Cardiac septum (tissue), 1 donor: ENCODE data around the gene ADGRE3. TPM values are rescaled to one million over a fixed set of nuclear protein-coding genes. Genes with fewer than 3 reads are reported as not detected.

ENCODE experiments used
- total RNA-seq: library from RNA; stranded (reverse); fragmentation: NEBNext Ultra II Directional; extraction: Animal tissue kit (Norgen Biotek cat#: 25700); gene quantifications from one replicate; pipeline ENCODE4 v1.2.1, GENCODE V29; 2021
- donor health status: DM: no; HTN: no; CAD: no.

Gene ADGRE3
- total RNA-seq, 1 donor from 2014 or later, result 0.46 TPM

Other genes starting within 250 kb of the ADGRE3 start
- 136 TPM for gene PKN1, start 241.5 kb downstream of the ADGRE3 start, total RNA-seq
- gene PTGER1, start 199.5 kb downstream of the ADGRE3 start, total RNA-seq, result not detected
- 49.5 TPM for gene GIPC1, start 178.7 kb downstream of the ADGRE3 start, total RNA-seq
- 61.6 TPM for gene DNAJB1, start 156.4 kb downstream of the ADGRE3 start, total RNA-seq
- 62.0 TPM for gene TECR, start 145.2 kb downstream of the ADGRE3 start, total RNA-seq
- gene NDUFB7, start 102.8 kb downstream of the ADGRE3 start, total RNA-seq, result 382 TPM
- not detected for gene CLEC17A, start 91.8 kb downstream of the ADGRE3 start, total RNA-seq
- gene ZNF333, start 15.2 kb upstream of the ADGRE3 start, total RNA-seq, result 10.5 TPM
- gene ADGRE2, start 103.7 kb upstream of the ADGRE3 start, total RNA-seq, result 2.5 TPM
- gene OR7A5, start 160.3 kb upstream of the ADGRE3 start, total RNA-seq, result not detected
- gene OR7C1, start 160.3 kb upstream of the ADGRE3 start, total RNA-seq, result 0.03 TPM
- not detected for gene OR7A10, start 174.1 kb upstream of the ADGRE3 start, total RNA-seq
- not detected for gene OR7A17, start 211.3 kb upstream of the ADGRE3 start, total RNA-seq